IPS DF 4.7 (cell line): Measurements from ENCODE around the gene SCYL3.

Experiments
- DNase-seq: peaks from one replicate; pipeline ENCODE4 v3.0.0-alpha.2; 2013; ENCODE audit warnings: low spot score; ENCODE audit errors: extremely low read depth

Gene SCYL3

DNA sequence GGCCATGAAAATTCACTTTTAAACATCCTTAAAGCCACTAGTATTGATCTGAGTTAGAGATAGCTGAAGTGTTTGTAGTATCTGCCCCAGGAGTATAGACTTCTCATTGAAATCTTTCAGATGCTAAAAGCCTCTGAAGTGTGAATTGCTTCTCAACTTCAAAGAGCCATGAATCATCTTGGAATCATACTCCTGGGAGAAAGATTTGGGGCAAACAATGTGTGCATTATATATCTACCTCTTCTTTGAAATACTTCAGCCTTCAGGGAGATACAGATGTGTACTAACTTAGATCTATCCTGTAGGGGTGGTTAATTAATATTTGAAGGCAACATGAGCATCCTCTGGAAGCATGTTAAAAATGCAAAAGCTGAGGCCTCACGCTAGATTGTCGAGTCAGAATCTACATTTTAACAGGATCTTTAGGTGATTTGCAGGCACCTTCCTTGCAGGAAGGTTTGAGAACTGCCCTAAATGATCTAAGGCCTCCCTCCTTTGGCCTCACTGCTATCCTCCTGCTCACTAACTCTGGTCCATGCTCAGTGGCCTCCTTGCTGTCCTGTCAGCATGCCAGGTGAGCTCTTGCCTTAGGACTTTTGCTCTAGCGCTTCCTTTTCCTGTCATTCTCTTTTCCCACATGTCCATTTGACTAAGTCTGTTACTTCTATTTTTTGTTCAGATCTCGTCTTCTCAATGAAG, 6.0 kb upstream of the SCYL3 start:
- no peak for DNase-seq

DNA sequence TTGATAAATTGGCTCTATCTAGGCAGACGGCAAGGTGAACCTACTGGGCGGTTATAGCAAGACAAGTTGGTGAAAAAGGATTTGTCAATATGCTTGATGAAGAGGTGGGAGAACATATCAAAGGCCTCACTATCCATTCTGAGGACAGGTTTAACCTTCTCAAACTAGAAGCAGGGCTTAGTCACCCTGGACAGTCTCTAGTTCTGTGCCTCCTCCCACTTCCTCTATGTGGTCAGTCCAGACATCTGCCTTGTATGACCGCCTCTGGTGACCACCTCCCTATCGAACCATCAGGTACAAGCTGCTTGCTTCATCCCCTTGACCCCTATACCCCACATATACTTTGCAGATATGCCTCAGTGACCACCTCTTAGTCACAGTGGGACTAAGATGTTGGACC, 2.3 kb upstream of the SCYL3 start:
- DNase-seq: no peak

DNA sequence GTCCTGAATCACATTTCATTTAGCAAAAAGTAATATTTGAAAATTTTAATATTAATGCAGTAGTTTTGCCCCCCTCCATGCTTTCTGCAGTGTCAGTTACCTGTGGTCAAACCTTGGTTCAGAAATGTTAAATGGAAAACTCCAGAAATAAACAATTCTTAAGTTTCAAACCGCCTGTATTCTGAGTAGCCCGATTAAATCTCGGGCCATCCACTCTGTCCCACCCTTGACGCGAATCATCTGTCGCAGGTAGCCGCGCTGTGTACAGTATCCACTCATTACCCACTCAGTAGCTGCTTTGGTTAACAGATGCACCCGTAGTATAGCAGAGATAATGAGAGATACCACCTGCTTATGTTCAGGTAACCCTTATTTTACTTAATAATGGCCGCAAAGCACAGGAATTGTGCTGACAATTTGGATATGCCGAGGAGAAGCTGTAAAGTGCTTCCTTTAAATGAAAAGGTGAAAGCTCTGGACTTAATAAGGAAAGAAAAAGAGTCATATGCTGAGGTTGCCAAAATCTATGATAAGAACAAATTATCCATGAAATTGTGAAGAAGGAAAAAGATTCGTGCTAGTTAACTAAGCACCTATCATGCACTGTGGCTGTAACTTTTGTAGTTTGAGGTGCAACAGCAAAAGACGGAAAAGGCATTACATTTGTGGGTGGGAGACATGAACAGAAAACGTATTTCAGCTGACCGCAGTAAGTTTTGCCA, 889 bp upstream of the SCYL3 start:
- DNase-seq: no peak

DNA sequence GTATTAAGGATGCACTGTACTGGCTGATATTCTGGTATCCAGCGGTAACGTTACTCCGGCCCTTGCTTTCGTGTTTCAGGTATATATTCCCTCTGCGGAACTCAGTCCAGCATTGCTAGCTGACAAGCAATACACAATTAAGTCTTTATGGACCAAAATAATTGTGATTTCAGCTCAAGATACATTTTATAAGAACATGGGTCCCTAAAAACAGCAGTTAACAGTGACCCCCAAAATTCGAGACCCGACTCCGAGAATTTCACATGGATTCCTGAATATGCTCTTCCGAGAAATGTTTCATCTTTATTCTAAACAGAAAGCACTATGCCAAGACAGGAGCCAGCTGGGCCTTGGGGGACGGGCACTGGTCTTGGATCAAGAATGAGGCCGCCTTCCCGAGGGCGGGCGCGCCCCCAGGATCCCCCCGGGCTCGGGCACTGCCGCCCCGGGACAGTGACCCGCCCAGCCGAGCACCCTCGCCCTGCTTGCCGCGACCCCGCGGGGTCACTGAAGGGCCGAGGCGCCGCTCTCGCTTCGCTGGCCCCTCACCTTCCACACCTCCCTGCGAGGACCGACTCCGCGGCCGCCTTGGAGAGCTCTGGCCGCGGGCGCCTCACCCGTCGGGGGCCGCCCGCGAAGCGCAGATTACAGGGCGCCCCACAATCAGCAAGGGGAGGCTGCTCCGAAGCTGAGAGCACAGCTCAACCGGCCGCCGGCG, 610 bp downstream of the SCYL3 start:
- DNase-seq: no peak

DNA sequence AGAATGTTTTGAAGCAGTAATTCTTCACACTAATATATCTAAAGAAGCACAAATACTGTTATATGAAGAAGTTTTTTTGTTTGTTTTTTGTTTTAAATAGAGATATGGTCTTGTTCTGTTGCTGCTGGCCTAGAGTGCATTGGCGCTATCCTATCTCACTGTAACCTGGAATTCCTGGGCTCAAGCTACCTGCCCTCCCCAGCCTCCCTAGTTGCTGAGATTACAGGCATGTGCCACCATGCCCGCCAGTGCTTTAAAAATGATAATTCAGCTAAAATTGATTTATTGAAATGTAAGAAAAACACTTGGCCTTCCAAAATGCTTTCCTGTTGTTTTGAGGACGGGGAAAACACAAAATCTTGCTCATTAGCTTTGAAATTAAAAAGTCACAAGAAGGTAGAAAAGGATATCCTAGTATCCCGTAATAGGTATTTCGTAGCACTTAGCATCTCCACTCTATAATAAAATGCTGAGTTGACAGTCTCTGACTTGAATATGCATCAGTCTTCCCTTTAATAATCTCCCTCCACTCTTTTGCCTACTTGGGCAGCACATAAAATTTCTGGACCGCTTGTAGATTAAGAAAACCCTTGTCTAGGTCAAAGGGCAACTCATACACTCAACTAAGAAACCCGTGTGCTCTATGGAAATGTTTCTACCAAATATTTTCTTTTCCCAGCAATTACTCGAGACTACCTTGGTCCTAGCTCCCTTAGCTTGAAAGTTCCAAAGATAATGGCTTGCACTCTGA, 1.3 kb downstream of the SCYL3 start:
- DNase-seq: no peak

DNA sequence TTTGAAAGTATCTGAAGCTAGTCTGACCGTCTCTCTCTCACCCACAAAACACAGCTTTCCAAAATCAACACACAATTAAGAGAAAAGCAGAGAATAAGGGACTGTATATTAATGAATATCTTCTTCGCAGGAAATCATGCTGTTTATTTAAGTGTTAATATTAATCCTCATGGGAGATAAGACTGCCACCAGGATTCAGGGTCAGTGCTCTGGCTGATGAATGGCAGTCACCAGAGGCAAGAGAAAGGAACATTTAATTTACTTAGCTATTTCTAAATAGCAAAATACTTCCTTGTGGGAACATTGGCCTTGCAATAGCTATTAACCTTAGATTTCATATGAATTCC, 2.2 kb downstream of the SCYL3 start:
- DNase-seq: no peak

DNA sequence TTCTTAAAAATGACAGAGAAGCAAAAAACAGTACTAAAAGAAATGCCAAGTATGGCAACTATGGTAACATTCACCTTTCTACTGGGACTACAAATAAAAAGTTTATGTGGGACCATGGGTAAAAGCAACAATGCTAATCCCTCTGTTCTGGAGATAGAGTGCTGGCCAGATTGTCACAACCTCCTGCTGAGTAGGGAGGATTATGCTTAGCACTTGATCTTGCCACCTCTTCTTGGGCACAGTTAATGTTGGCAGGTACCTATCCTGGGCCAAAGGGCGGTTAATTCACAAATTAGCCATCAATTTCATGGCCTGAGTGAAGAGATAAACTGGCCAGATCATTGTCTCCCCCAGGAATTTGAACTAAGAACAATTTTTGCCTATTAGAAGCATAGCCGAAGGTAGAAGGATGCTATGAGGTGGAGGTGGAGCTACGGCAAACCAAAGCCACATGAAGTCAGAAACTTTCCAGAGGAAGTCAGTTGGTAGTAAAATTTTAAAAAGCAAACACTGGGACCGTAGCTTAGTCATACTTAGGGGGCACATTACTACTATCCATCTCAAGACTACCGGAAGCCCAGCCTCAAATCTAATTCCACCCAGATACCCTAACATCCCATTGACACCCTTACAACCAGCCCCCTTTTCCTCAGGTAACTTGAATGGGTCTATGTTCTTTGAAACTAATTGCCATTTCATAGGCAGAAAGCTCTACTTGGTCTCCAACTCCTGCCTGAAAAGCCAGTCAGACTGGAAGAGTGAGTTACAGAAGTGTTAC, 2.7 kb downstream of the SCYL3 start:
- no peak for DNase-seq

DNA sequence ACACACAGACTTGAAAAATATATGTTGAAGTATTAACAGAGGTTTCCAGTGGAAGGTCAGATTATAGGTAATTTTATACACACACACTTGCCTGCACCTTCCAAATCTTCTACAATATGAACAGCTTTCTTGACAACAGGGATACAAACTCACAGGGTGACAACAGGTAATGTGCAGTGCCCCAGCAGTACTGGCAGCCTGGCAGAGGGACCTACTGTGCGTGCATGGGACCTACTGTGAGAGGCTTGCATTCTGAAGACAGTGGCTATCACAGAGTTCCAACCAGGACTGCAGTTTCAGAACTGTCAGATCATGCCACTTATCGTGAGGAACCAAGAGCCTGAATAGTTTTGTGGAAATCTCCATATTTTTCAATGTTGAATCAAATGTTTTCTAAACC, 3.8 kb downstream of the SCYL3 start:
- DNase-seq: no peak

DNA sequence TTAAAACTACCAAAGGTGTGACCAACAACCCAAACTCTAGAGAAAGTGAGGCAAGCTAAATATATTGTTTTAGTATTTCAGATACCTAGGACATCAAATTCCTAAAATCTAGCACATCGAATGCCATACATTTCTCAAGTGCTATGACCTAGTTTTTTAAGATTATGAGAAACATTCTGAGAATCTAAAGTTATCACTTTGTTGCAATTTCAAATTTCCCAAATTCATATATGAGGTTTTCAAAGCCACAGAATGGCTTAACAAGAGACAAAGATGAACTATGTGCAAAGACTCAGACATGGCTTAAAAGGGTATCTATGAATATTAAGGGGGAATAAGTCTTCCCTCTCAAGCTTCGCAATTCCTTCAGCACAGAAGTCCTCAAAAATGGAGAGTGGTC, 6.8 kb downstream of the SCYL3 start:
- DNase-seq: no peak

DNA sequence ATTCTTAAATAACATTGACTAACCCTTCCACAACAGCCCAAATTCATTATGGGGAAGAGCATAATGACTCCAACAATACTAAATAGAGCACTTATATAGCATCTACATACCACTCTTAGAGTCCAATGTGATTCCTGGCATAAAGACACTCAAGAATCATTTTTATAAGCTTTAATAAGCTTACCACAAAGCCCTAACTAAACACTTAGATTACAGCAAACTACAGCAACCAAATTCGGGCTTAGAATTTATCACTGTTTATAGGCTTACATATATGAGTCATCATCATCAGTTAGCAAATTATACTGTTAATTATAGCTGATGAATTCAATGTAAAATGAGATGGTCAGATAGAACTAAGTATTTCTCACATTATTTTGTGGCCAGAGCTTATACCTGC, 7.3 kb downstream of the SCYL3 start:
- DNase-seq: no peak

DNA sequence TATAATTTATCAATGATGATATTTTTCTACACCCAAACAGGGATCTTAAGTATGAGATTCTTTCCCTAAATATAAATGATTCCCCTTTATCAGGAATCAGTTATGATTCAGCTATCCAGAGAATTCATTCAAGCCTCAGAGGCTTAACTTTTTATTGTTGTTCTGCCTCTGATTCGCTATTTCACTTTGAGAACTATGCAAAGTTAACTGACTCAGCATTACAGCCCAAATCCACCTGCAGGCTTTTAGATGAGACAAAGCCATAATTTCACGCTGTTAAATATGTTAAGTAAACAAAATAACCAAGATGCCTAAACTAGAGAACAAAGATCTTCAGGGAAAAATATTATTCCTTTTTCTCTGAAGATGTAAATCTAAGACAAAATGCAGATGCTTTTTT, 8.5 kb downstream of the SCYL3 start:
- no peak for DNase-seq

DNA sequence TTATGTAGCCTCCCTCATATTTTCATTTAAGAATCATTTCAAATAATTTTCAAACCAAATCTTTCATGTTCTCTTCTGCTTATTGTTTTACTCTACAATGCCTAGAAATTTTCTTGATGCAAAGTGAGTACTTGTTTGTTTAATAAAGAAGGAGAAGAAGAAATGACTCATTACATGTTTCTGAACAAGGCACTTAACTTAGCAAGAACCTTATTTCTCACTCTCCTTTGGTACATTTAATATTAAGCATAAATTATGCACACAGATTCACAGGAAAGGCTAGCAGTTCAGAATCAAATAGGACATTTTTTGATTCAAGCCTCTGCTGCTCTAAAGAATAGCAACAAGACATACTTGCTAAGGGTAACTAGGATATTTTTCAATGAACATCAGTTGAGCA, 9.1 kb downstream of the SCYL3 start:
- DNase-seq: no peak

DNA sequence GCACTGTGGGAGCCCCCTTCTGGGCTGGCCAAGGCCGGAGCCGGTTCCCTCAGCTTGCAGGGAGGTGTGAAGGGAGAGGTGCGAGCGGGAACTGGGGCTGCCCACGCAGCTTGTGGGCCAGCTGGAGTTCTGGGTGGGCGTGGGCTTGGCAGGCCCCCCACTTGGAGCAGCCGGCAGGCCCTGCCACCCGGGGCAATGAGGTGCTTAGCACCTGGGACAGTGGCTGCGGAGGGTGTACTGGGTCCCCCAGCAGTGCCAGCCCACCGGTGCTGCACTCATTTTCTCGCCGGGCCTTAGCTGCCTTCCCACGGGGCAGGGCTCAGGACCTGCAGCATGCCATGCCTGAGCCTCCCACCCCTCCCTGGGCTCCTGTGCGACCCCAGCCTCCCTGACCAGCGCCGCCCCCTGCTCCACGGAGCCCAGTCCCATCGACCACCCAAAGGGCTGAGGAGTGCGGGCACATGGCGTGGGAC, 11.6 kb downstream of the SCYL3 start:
- DNase-seq: no peak

DNA sequence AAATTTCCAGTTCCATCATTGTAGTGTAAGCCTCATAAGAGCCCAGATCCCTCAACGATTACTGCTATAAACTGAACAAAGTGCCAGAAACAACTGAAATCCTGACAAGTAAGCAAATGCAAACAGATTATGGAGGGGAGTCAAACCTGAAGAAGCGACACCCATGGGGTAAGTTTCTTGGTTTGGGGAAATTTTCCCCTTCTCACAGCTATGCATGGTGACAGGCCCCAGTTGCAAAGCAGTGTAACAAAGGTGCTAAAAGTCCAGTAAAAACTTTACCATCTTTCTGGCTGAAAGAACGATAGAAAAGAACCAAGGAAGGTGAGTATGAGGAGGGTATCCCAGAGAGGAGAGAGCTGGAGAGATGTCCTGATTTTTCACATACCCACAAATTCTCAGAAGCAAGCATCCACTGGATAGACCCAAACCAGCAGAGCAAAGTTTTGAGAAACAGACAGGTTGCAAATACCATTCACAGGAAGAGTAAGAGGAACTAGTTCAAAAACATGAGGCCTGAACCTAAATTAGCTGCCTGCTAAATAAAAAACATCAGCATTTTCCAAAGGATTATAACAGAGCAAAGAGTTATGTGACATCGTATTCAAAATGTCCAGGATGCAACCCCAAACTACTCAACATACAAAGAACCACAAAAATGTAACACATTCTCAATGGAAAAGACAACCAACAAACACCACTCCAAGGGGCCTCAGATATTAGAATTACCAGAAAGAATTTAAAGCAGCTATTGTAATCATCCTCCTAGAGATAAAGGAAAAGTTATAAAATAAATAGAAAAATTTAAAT, 14.5 kb downstream of the SCYL3 start:
- no peak for DNase-seq

DNA sequence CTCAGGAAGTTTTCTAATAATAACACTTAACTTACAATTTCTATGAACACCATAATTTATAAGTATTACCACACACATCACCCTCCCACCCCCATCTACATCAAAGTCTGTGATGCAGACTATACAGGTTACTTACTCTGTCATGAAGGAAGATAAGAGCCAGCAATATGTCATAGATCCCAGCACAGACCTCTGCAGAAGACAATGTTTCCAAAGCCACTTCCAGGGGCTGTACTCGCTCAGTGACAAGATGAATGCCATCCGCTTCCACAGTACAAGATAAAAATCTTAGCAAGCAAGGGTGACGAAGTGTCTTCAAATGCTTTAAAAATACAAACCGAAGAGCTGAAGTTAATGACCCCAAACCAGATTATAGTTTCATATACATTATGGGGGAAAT, 15.2 kb downstream of the SCYL3 start:
- DNase-seq: no peak

DNA sequence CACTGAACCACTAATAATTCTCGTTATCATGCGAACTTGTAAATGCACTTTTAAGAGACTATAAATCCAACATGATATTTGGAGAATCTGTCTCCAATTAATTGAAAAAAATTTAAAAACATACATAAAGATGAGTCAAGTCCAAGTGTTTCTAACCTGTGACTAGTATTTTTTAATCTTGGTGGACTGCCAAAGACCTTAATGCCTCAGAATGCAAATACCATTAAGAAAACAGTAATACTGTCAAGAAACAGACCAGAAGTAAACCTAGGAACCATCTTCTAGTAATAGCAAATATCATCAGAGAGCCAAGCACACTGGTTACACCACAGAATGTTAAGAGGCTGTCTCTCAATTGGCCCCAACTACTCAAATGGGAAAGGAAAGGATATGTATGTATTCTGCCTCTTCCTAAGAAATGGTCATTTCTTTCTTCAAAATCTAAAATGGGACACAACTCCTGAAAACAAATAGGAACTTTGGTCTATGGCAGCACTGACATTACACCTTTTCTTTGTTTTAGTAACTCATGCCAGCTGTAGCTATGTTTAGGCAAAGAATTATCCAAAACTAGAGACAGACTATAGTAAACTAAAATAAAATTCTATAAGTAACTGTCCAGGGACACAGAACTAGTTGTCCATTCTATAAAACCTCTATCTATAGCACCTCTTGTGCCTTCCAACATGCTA, 15.8 kb downstream of the SCYL3 start:
- no peak for DNase-seq

DNA sequence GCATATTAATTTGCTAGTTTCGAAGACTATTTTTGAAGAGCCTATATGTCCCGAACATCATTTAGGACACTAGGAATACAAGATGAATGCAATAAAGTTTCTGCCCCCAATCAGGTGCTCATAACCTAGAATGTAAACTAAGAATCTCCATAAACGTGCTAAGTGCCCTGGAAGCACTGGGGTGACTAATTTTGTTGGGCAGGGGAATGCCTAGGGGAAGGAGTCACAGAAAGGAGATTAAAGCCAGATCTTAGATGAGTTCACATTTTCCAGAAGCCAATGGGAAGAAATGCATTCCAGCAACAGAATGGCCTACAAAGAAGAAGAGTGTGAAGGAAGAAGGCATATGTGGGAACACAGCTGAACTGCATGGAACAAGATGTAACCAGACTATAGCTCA, 19.5 kb downstream of the SCYL3 start:
- DNase-seq: no peak

DNA sequence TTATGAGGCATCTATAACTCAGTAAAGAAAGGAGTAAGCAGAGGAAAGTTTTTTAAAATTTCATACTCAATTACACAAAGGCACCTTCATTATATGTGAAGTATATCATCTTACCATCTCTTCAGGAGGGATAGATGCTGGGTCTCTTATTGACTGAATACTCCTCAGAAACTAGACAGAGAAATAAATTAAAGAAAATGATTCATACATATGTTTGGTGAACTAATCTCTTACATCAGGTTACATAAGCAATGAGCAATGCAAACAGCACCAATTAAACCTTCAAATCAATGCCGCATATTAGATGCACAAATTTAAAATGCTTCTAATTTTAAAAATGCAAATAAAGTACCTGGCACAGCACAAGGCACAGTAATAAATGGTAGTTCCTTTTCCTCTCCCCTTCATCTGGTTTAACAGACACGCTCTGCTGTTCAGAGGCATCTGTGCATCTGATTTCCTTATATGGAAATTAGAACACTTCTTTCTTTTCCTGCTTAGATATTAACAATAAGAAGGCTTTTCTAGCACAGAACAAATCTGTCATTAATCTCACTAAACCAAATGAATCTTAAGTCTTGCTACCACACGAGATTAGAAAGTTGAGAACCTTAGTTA, 20.0 kb downstream of the SCYL3 start:
- DNase-seq: no peak

DNA sequence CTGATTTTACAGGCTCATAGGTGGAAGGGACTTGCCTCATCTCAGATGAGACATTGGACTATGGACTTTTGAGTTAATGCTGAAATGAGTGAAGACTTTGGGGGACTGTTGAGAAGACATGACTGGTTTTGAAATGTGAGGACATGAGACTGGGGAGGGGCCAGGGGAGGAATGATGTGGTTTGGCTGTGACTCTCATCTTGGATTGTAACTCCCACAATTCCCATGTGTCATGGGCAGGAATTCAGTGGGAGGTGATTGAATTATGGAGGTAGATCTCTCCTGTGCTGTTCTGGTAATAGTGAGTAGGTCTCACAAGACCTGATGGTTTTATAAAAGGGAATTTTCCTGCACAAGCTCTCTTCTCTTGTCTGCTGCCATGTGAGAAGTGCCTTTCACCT, 20.8 kb downstream of the SCYL3 start:
- no peak for DNase-seq
